ENCODE results near the gene DRC3.

GRCh38 chr17:18015593-18015992 lies 42.9 kb downstream of the DRC3 start:
- TF ChIP-seq CTCF (IDR thresholded peaks at IDR 0.05) (no peak), POLR2AphosphoS5 (IDR thresholded peaks at IDR 0.05; ENCODE audit: insufficient read depth in 1 of 2, low read depth in 1 of 2) (no peak), POLR2A (IDR thresholded peaks at IDR 0.05) (no peak)

All from vagina (tissue), 2 donors.